Dermis lymphatic vessel endothelial cell (primary cell): Measurements from ENCODE around the gene TNFRSF14. TPM values are rescaled to one million over a fixed set of nuclear protein-coding genes. Genes with fewer than 3 reads are reported as not detected.

Source experiments
- total RNA-seq: library from RNA; depleted of rRNA; stranded (reverse); fragments of >200 nt; gene quantifications from 2 replicates; pipeline ENCODE4 v1.2.1, GENCODE V29; 2014

The TNFRSF14 gene
- 76.1 and 161 TPM in 2 replicates for total RNA-seq

GRCh38 chr1:2556277-2556677 lies at the start of gene TNFRSF14:
TNFRSF14 (plus strand) TSS chr1:2556371; CDS start chr1:2556665, 294 bp downstream.

DNA sequence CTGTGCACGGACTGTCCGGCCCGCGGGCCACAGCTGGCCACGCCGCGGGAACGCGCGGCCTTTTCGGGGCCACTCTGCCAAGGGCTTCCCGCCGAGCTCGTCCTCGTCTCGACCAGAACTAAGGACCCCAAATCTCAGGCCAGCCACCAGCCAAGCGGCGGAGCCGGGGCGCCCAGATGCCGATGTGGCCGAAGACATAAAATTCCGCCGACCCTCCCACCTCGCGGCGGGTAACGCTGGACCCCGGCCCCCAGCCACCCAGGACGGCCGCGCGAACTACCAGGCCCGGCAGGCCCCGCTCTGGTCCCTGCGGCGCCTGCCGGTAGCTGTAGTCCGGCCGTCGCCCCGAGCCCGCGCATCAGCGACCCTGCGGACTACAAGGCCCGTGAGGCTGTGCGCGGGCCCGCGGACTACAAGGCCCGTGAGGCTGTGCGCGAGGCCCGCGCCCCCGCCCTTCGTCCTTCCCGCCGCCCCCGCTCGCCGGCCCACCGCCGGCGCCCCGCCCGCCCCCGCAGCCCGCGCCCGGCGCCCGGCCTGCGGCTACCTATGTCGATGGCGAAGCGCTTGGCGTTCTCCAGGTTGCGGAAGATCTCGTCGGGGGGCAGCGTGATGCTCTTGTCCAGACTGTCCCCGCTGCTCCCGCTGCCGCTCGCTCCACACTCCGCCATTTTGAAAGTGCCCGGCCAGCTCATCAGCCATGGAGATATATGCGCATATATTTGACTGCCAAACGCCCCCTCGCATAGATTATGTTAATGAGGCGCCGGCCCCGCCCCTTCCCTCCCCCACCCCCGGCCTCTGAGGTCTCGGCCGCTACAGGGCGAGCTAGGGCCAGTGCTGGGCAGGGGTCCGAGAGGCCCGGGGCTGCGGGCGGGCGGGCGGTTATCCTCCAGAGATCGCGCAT lies 30.0 kb upstream of the TNFRSF14 start, which contains the start of gene PANK4:
Gene PANK4 (minus strand): TSS at position 677 of the 904 bp plus-strand sequence. CDS start 9 bp downstream, at position 668.

GRCh38 chr1:2529784-2530512 lies 26.2 kb upstream of the TNFRSF14 start, which contains the start of gene HES5:
HES5 (minus strand) TSS chr1:2530263; CDS start chr1:2530164, 99 bp downstream.

GRCh38 chr1:2586154-2587070 lies 30.2 kb downstream of the TNFRSF14 start, which contains the start of gene PRXL2B:
PRXL2B (plus strand) TSS chr1:2586777; CDS start chr1:2586886, 109 bp downstream.

Other genes starting within 250 kb of the TNFRSF14 start
- 2.9 and 5.5 TPM in 2 replicates for gene MORN1, start 164.8 kb upstream of the TNFRSF14 start, total RNA-seq
- gene RER1, start 164.5 kb upstream of the TNFRSF14 start, total RNA-seq: 41.5 and 49.7 TPM in 2 replicates
- 27.7 and 30.8 TPM in 2 replicates for gene PEX10, start 143.8 kb upstream of the TNFRSF14 start, total RNA-seq
- 0.09 and 0.22 TPM in 2 replicates for gene PLCH2, start 80.1 kb upstream of the TNFRSF14 start, total RNA-seq
- 20.9 and 23.8 TPM in 2 replicates for gene PANK4, start 29.8 kb upstream of the TNFRSF14 start, total RNA-seq
- gene HES5, start 26.1 kb upstream of the TNFRSF14 start, total RNA-seq: 0.11 TPM in 1 of 2 replicates, not detected in the other
- 50.8 and 84.6 TPM in 2 replicates for gene PRXL2B, start 30.4 kb downstream of the TNFRSF14 start, total RNA-seq
- gene MMEL1, start 76.6 kb downstream of the TNFRSF14 start, total RNA-seq: 2.3 and 4.1 TPM in 2 replicates
- 0.09 and 0.11 TPM in 2 replicates for gene TTC34, start 245.3 kb downstream of the TNFRSF14 start, total RNA-seq